ENCODE data around the gene ESM1. TPM values are rescaled to one million over a fixed set of nuclear protein-coding genes. Genes with fewer than 3 reads are reported as not detected.

Gene ESM1
- total and polyA plus RNA-seq, 2 of the 8 experiments (the other 6 are each of a cell fraction or from before 2014, with no cell fraction given) = not detected

DNA sequence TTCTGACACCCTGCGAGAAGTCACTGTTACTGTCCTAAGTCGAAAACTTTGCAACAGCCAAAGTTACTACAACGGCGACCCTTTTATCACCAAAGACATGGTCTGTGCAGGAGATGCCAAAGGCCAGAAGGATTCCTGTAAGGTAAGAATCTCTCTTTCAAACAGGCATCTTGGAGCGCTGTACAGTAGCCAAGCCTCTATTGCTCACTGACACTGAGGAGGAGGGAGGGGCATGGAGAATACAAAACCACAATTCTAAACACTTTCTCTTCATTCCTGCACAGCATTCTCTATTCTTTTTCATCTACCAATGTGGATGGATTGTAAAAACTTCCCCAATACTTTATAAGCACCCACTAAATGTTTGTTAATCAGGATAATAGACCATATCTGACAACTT, 46.1 kb upstream of the ESM1 start:
- H3K4me2 ChIP-seq (ENCODE audit: insufficient read depth in 1 of 2, low read depth in 2 of 2, low read length in 2 of 2) = no peak overlapping the region
- H4K91ac ChIP-seq (replicated peaks; ENCODE audit: insufficient read length, low read length) = no peak overlapping the region
- H2AFZ ChIP-seq (ENCODE audit: low read length) = no peak overlapping the region
- H3K27ac ChIP-seq (ENCODE audit: low read depth, low read length) = no peak overlapping the region
- H3K23me2 ChIP-seq (ENCODE audit: low read depth, low read length) = no peaks in the 10 kb centered on the region
- no peak overlapping the region for H3K14ac ChIP-seq (ENCODE audit: insufficient read length)
- H3K36me3 ChIP-seq (ENCODE audit: control insufficient read depth in 2 of 4, insufficient read depth in 4 of 4, low read length in 3 of 4) = no peaks in the 10 kb centered on the region
- no peak overlapping the region for H2AK5ac ChIP-seq (ENCODE audit: low read depth, low read length)
- DNase-seq (ENCODE audit: low read depth in 1 of 2, low spot score in 2 of 2) (no peak), FAIRE-seq (no peak)
- no peak overlapping the region for H3K4me3 ChIP-seq (ENCODE audit: extremely low read depth in 1 of 4, insufficient read depth in 2 of 4, low read depth in 3 of 4, low read length in 4 of 4)
- POLR2A ChIA-PET (ENCODE audit: partially characterized antibody) = no interaction called here
- H3K18ac ChIP-seq (ENCODE audit: extremely low read depth, low read length) = no peak overlapping the region; the same call in 1 of the 2 replicates
- H3K56ac ChIP-seq (replicated peaks; ENCODE audit: insufficient read length, low read depth, low read length) = no peak overlapping the region
- no peak overlapping the region for H2BK5ac ChIP-seq (ENCODE audit: low read depth, low read length)
- H3K9me3 ChIP-seq (ENCODE audit: insufficient read depth in 2 of 2, low read depth in 1 of 2, low read length in 1 of 2) = no peaks in the 10 kb centered on the region
- no peak overlapping the region for H4K8ac ChIP-seq (ENCODE audit: extremely low read depth, insufficient read depth, low read length)
- H3K4me1 ChIP-seq (replicated peaks in 1 of 4; ENCODE audit: control insufficient read depth in 3 of 4, insufficient read depth in 4 of 4, low read length in 3 of 4) = peaks cover 0 to 7% (median 0%) of the 10 kb centered on the region in 4 experiments; a peak in 1 of 7 replicates
- H3K9ac ChIP-seq (replicated peaks in 1 of 4; ENCODE audit: extremely low read depth in 1 of 4, low read depth in 3 of 4, low read length in 3 of 4) = no peak overlapping the region
- no peaks in the 10 kb centered on the region for H3K27me3 ChIP-seq (replicated peaks in 1 of 4; ENCODE audit: control insufficient read depth in 3 of 4, extremely low read depth in 1 of 4, insufficient read depth in 3 of 4, low read length in 3 of 4)
- H3K79me1 ChIP-seq (ENCODE audit: low read depth, low read length) = no peaks in the 10 kb centered on the region
- H3K79me2 ChIP-seq (ENCODE audit: control insufficient read depth in 1 of 2, insufficient read depth in 2 of 2, low read length in 2 of 2) = no peaks in the 10 kb centered on the region
- H3K4ac ChIP-seq (replicated peaks; ENCODE audit: insufficient read length, low read depth, low read length) = no peak overlapping the region
- H4K5ac ChIP-seq (ENCODE audit: insufficient read length, low read depth, low read length) = no peak overlapping the region
- no peaks in the 10 kb centered on the region for H4K20me1 ChIP-seq (replicated peaks in 1 of 2; ENCODE audit: control insufficient read depth in 1 of 2, insufficient read depth in 2 of 2, low read length in 2 of 2)
- no peak overlapping the region for H2BK12ac ChIP-seq (ENCODE audit: low read depth, low read length)
- TF ChIP-seq TAF1 (IDR thresholded peaks at IDR 0.05; ENCODE audit: low read depth, low read length) (no peak), SIRT6 (IDR thresholded peaks at IDR 0.05; ENCODE audit: low read length) (no peak), TCF12 (IDR thresholded peaks at IDR 0.05; ENCODE audit: low read depth, low read length) (no peak), NRF1 (IDR thresholded peaks at IDR 0.05; ENCODE audit: low read depth, low read length) (no peak), EGR1 (IDR thresholded peaks at IDR 0.05; ENCODE audit: borderline replicate concordance, low read depth, low read length) (no peak), RXRA (IDR thresholded peaks at IDR 0.05; ENCODE audit: insufficient read depth, low read depth, low read length) (no peak), CBX8 (IDR thresholded peaks at IDR 0.05; ENCODE audit: borderline replicate concordance, low read depth, low read length) (no peak), CHD2 (IDR thresholded peaks at IDR 0.05; ENCODE audit: low read length) (no peak), JUND (IDR thresholded peaks at IDR 0.05; ENCODE audit: low read length) (no peak), ASH2L (IDR thresholded peaks at IDR 0.05; ENCODE audit: low read length) (no peak)
- TF ChIP-seq, protein P1, sequence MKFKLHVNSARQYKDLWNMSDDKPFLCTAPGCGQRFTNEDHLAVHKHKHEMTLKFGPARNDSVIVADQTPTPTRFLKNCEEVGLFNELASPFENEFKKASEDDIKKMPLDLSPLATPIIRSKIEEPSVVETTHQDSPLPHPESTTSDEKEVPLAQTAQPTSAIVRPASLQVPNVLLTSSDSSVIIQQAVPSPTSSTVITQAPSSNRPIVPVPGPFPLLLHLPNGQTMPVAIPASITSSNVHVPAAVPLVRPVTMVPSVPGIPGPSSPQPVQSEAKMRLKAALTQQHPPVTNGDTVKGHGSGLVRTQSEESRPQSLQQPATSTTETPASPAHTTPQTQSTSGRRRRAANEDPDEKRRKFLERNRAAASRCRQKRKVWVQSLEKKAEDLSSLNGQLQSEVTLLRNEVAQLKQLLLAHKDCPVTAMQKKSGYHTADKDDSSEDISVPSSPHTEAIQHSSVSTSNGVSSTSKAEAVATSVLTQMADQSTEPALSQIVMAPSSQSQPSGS (IDR thresholded peaks at IDR 0.05; ENCODE audit: low read length) = no peak
- 85% methylated on average over 5 of the region's 5 CpGs; no CpG with 5 or more reads in 1 of the 2 experiments for WGBS, 2 experiments (ENCODE audit: extremely low coverage in 1 of 2, insufficient coverage in 1 of 2, insufficient read length in 1 of 2, insufficient replicate concordance in 2 of 2, low coverage in 1 of 2, low lambda C conversion rate in 2 of 2, missing lambda C conversion rate in 1 of 2)
- H2BK120ac ChIP-seq (replicated peaks; ENCODE audit: low read depth, low read length) = no peak overlapping the region
- H2BK15ac ChIP-seq (ENCODE audit: low read length) = no peak overlapping the region
- H3K23ac ChIP-seq (ENCODE audit: insufficient read length) = no peak overlapping the region
- H2BK20ac ChIP-seq (ENCODE audit: low read length) = no peak overlapping the region
- CTCF ChIA-PET (ENCODE audit: partially characterized antibody) = no interaction called here

All from H1 (cell line).